Keratinocyte (primary cell): ENCODE measurements around the gene POLA1. TPM values are rescaled to one million over a fixed set of nuclear protein-coding genes. Genes with fewer than 3 reads are reported as not detected.

Source experiments
- DNase-seq: peaks from one replicate; pipeline ENCODE4 v3.0.0-alpha.2; 2011; ENCODE audit warnings: low read depth, missing footprints, low spot score
- FAIRE-seq: peaks from 2 replicates; lab custom pipeline; 2011; peaks lifted over from hg19 to GRCh38; lab: Jason Lieb, UNC
- H2AFZ ChIP-seq: 2 replicates; pipeline ENCODE4 v1.6.0; 2012; ENCODE audit warnings: low read length, control low read depth, inconsistent platforms; ENCODE audit not compliant: control insufficient read depth
- H3K27ac ChIP-seq: 2 replicates; pipeline ENCODE4 v1.5.1; 2011; ENCODE audit warnings: low read length; ENCODE audit not compliant: control insufficient read depth, insufficient read depth
- H3K27me3 ChIP-seq: 3 replicates; pipeline ENCODE4 v1.6.0; 2011; ENCODE audit warnings: low read length; ENCODE audit not compliant: control insufficient read depth, insufficient read depth; ENCODE audit errors: extremely low read depth
- H3K36me3 ChIP-seq, 2 experiments: 2 replicates in 1 of 2; 3 replicates in 1 of 2; pipeline ENCODE4 v1.5.1; 2011; ENCODE audit warnings: low read length in 2 of 2, mild to moderate bottlenecking in 1 of 2; ENCODE audit not compliant: control insufficient read depth in 2 of 2, insufficient read depth in 2 of 2; ENCODE audit errors: extremely low read depth in 1 of 2
- H3K4me1 ChIP-seq: 3 replicates; pipeline ENCODE4 v1.5.1; 2011; ENCODE audit warnings: low read length; ENCODE audit not compliant: control insufficient read depth, insufficient read depth; ENCODE audit errors: extremely low read depth
- H3K4me2 ChIP-seq: 3 replicates; pipeline ENCODE4 v1.6.0; 2011; ENCODE audit warnings: low read depth, low read length; ENCODE audit not compliant: control insufficient read depth, insufficient read depth; ENCODE audit errors: extremely low read depth
- H3K4me3 ChIP-seq, 3 experiments: fragments of 200-600 bp in 1 of 3; sonication (generic) in 1 of 3; 2 replicates in 2 of 3; 3 replicates in 1 of 3; pipeline ENCODE4 v1.5.1; 2011 to 2016; ENCODE audit warnings: low read length in 3 of 3, mild to moderate bottlenecking in 3 of 3, control low read depth in 2 of 3, inconsistent platforms in 1 of 3, low read depth in 1 of 3, mixed read lengths in 1 of 3, mixed run types in 1 of 3, moderate library complexity in 1 of 3; ENCODE audit not compliant: control insufficient read depth in 2 of 3, insufficient read depth in 2 of 3; ENCODE audit errors: extremely low read depth in 1 of 3
- H3K79me2 ChIP-seq: 2 replicates; pipeline ENCODE4 v1.6.0; 2012; ENCODE audit warnings: low read length; ENCODE audit not compliant: control insufficient read depth, insufficient read depth
- H3K9ac ChIP-seq: 3 replicates; pipeline ENCODE4 v1.6.0; 2011; ENCODE audit warnings: low read length; ENCODE audit not compliant: control insufficient read depth, insufficient read depth; ENCODE audit errors: extremely low read depth
- H3K9me1 ChIP-seq: 3 replicates; pipeline ENCODE4 v1.6.0; 2011; ENCODE audit warnings: low read length; ENCODE audit not compliant: control insufficient read depth, insufficient read depth; ENCODE audit errors: extremely low read depth
- H3K9me3 ChIP-seq: 2 replicates; pipeline ENCODE4 v1.5.1; 2012; ENCODE audit warnings: low read depth, low read length; ENCODE audit not compliant: control insufficient read depth
- H4K20me1 ChIP-seq: 3 replicates; pipeline ENCODE4 v1.6.0; 2011; ENCODE audit warnings: low read length; ENCODE audit not compliant: control insufficient read depth, insufficient read depth; ENCODE audit errors: extremely low read depth
- EZH2 ChIP-seq: IDR thresholded peaks from one replicate; pipeline ENCODE4 v1.6.1; 2012; ENCODE audit warnings: inconsistent platforms, mild to moderate bottlenecking, low read length, moderate library complexity
- dilution Hi-C: fragments of 300-500 bp; cut with MboI; formaldehyde crosslinking; loops from one replicate; pipeline ENCODE4 v1.7.0; 2020; ENCODE audit warnings: low sequenced_read_pairs; ENCODE audit not compliant: extremely low pct_ligation_motif_present
- polyA plus RNA-seq, 5 experiments: library from polyadenylated mRNA; depleted of rRNA in 3 of 5; stranded (reverse) in 3 of 5; stranded (forward) in 1 of 5; unstranded in 1 of 5; fragments of >200 nt; gene quantifications; 1 replicate in 1 of 5; 2 replicates in 3 of 5; 3 replicates in 1 of 5; pipeline versions ENCODE4 v1.2.1 to v1.2.3, GENCODE V29; 2011 to 2012; ENCODE audit warnings: missing spikeins in 2 of 5, low read depth in 1 of 5, low replicate concordance in 1 of 5
- TF ChIP-seq, protein P1 (sequence below), 3 experiments: IDR thresholded peaks in 1 of 3; conservative IDR thresholded peaks in 1 of 3; optimal IDR thresholded peaks in 1 of 3; 2 replicates in 2 of 3; 3 replicates in 1 of 3; pipeline versions ENCODE3 to v1.5.1; 2011; ENCODE audit warnings: low read length in 3 of 3, mild to moderate bottlenecking in 3 of 3, moderate library complexity in 2 of 3, control low read depth in 1 of 3, inconsistent platforms in 1 of 3; ENCODE audit not compliant: insufficient read depth in 2 of 3; ENCODE audit errors: extremely low read depth in 1 of 3

Gene POLA1
- polyA plus RNA-seq, 1 donor (not counting 4 experiments of a cell fraction or from before 2014, with no cell fraction given): 3.9 TPM

DNA sequence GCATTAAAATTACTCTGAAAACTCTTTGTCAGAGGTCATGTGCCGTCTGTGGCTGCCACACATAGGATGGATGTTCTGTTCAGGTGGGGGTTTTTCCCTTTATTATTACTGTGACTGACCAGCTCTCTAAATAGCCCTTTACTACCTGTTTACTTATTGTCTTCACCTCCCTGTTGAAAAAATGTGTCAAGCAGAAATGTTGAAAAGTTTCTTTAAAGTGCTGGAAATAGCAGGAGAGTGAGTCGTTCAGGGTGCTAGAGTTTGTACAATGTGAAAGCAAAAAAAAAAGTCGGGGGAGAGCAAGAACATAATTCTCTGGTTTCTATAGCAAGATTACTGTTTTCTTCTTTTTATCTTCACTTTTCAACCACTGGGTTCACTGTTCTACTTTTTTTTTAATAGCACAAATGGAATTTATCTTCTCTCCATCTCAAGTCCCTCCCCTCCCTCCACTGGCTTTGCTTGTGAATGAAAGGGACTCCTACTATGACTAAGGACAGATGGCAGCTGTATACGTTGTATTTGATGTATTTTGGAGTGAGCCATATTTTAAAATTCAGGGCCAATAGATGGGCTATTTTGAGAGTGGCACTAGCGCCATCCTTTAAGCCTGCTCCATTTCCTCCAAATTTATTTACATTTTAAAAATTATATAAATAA lies 288.7 kb downstream of the POLA1 start:
- Histone ChIP-seq H3K9me3 (no peaks in the 10 kb centered on the region), H3K4me1 (no peaks in the 10 kb centered on the region), H3K4me3 (no peak overlapping the region), H4K20me1 (no peaks in the 10 kb centered on the region), H3K9ac (no peak overlapping the region), H3K27ac (no peak overlapping the region), H3K36me3 (no peaks in the 10 kb centered on the region), H2AFZ (no peak overlapping the region), H3K4me2 (no peak overlapping the region), H3K79me2 (no peaks in the 10 kb centered on the region), H3K27me3 (no peaks in the 10 kb centered on the region), H3K9me1 (no peaks in the 10 kb centered on the region)
- no peak for TF ChIP-seq EZH2
- TF ChIP-seq, protein P1, sequence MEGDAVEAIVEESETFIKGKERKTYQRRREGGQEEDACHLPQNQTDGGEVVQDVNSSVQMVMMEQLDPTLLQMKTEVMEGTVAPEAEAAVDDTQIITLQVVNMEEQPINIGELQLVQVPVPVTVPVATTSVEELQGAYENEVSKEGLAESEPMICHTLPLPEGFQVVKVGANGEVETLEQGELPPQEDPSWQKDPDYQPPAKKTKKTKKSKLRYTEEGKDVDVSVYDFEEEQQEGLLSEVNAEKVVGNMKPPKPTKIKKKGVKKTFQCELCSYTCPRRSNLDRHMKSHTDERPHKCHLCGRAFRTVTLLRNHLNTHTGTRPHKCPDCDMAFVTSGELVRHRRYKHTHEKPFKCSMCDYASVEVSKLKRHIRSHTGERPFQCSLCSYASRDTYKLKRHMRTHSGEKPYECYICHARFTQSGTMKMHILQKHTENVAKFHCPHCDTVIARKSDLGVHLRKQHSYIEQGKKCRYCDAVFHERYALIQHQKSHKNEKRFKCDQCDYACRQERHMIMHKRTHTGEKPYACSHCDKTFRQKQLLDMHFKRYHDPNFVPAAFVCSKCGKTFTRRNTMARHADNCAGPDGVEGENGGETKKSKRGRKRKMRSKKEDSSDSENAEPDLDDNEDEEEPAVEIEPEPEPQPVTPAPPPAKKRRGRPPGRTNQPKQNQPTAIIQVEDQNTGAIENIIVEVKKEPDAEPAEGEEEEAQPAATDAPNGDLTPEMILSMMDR (optimal IDR thresholded peaks at IDR 0.05 in 1 of 3, IDR thresholded peaks at IDR 0.05 in 1 of 3, conservative IDR thresholded peaks at IDR 0.05 in 1 of 3; ENCODE audit: extremely low read depth in 1 of 3, insufficient read depth in 2 of 3, low read length in 3 of 3): no peak
- DNase-seq (no peak), FAIRE-seq (no peak)
- dilution Hi-C loops: no loop called here

GRCh38 chrX:24983931-24984330 lies 290.2 kb downstream of the POLA1 start:
- H3K9ac ChIP-seq: no peak overlapping the region
- H4K20me1 ChIP-seq: no peaks in the 10 kb centered on the region
- H2AFZ ChIP-seq: no peak overlapping the region
- DNase-seq: no peak
- H3K4me1 ChIP-seq: no peaks in the 10 kb centered on the region
- TF ChIP-seq EZH2: no peak
- TF ChIP-seq, protein P1 (optimal IDR thresholded peaks at IDR 0.05 in 1 of 3, IDR thresholded peaks at IDR 0.05 in 1 of 3, conservative IDR thresholded peaks at IDR 0.05 in 1 of 3; ENCODE audit: extremely low read depth in 1 of 3, insufficient read depth in 2 of 3, low read length in 3 of 3): no peak
- H3K27ac ChIP-seq: no peak overlapping the region
- no peaks in the 10 kb centered on the region for H3K9me3 ChIP-seq
- H3K4me3 ChIP-seq: no peak overlapping the region
- no peaks in the 10 kb centered on the region for H3K36me3 ChIP-seq
- FAIRE-seq: no peak
- H3K9me1 ChIP-seq: no peaks in the 10 kb centered on the region
- no peak overlapping the region for H3K4me2 ChIP-seq
- no peaks in the 10 kb centered on the region for H3K79me2 ChIP-seq
- dilution Hi-C loops: no loop called here
- no peaks in the 10 kb centered on the region for H3K27me3 ChIP-seq
